PFSK-1 (cell line): ENCODE data around the gene WNT3.

Experiments used
- FOXP2 ChIP-seq: optimal IDR thresholded peaks from 2 replicates; pipeline ENCODE3; 2011; ENCODE audit warnings: borderline replicate concordance, control low read depth, inconsistent platforms; ENCODE audit not compliant: insufficient read depth; ENCODE audit errors: extremely low read length, extremely low read depth
- POLR2AphosphoS5 ChIP-seq: IDR thresholded peaks from 2 replicates; pipeline ENCODE4 v1.6.1; 2012; ENCODE audit warnings: low read depth, mild to moderate bottlenecking, control low read depth, low read length, moderate library complexity
- SIN3A ChIP-seq: IDR thresholded peaks from 2 replicates; pipeline ENCODE4 v1.6.1; 2012; ENCODE audit warnings: mild to moderate bottlenecking, low read length, moderate library complexity, borderline replicate concordance; ENCODE audit not compliant: insufficient read depth
- TAF1 ChIP-seq: IDR thresholded peaks from 2 replicates; pipeline ENCODE4 v1.6.1; 2012; ENCODE audit warnings: low read length, control low read depth, borderline replicate concordance; ENCODE audit not compliant: insufficient read depth
- TF ChIP-seq, protein P1 (sequence below), 2 experiments: IDR thresholded peaks; 2 replicates each; pipeline versions ENCODE4 v1.6.1 to v1.8.0; 2011 to 2012; ENCODE audit warnings: low read depth in 2 of 2, low read length in 2 of 2, control low read depth in 1 of 2, inconsistent platforms in 1 of 2, mild to moderate bottlenecking in 1 of 2, moderate library complexity in 1 of 2; ENCODE audit not compliant: insufficient read depth in 1 of 2

WNT3 gene

DNA sequence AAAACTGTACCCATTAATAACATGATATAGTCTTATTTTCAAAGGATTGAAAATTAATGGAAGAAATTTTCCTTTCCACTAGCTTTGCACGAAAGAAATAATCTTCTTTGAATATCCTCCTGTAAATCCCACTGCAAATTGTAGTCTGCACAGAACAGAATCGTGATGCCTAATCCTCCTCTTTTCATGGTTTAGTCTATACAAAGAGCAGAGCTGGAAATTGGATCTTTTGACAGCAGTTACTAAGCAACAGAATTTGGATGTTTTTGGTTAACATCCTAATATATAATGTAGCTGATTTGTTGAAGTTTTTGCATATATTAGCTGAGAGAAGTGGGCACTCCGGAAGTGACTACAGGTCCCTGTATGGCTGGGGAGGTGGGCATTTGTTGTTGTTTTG lies 98.6 kb downstream of the WNT3 start:
- no peak for TF ChIP-seq FOXP2
- TF ChIP-seq POLR2AphosphoS5 = no peak
- TF ChIP-seq, protein P1, sequence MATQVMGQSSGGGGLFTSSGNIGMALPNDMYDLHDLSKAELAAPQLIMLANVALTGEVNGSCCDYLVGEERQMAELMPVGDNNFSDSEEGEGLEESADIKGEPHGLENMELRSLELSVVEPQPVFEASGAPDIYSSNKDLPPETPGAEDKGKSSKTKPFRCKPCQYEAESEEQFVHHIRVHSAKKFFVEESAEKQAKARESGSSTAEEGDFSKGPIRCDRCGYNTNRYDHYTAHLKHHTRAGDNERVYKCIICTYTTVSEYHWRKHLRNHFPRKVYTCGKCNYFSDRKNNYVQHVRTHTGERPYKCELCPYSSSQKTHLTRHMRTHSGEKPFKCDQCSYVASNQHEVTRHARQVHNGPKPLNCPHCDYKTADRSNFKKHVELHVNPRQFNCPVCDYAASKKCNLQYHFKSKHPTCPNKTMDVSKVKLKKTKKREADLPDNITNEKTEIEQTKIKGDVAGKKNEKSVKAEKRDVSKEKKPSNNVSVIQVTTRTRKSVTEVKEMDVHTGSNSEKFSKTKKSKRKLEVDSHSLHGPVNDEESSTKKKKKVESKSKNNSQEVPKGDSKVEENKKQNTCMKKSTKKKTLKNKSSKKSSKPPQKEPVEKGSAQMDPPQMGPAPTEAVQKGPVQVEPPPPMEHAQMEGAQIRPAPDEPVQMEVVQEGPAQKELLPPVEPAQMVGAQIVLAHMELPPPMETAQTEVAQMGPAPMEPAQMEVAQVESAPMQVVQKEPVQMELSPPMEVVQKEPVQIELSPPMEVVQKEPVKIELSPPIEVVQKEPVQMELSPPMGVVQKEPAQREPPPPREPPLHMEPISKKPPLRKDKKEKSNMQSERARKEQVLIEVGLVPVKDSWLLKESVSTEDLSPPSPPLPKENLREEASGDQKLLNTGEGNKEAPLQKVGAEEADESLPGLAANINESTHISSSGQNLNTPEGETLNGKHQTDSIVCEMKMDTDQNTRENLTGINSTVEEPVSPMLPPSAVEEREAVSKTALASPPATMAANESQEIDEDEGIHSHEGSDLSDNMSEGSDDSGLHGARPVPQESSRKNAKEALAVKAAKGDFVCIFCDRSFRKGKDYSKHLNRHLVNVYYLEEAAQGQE (IDR thresholded peaks at IDR 0.05; ENCODE audit: insufficient read depth in 1 of 2, low read depth in 2 of 2, low read length in 2 of 2) = no peak
- no peak for TF ChIP-seq SIN3A
- no peak for TF ChIP-seq TAF1

DNA sequence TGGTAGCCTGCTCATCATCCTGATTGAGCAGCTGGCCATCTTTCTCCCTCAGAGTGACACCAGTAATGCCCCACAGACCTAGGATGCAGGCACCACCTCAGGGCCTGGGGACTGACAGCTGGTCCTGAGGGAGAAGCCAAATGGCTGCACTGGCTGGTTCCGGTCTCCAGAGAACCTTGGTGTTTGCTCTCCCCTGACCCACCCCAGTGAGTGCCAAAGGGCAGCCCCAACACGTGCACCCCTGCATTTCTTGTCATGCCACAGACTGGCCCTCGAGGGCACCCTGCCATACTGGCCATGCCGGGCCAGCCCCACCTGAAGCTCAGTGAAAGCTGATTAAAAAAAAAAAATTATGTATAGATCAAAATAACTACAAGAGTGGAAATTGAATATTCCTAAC lies 100.5 kb downstream of the WNT3 start:
- TF ChIP-seq TAF1 = no peak
